HepG2 (cell line): ENCODE results near the gene DDX17. TPM values are rescaled to one million over a fixed set of nuclear protein-coding genes. Genes with fewer than 3 reads are reported as not detected.

Experiments
- ATRX ChIP-seq: sonication (generic); formaldehyde crosslinking; IDR thresholded peaks from 2 replicates; pipeline ENCODE4 v1.4.0; 2020; ENCODE audit warnings: missing genetic modification reagents, borderline replicate concordance
- BRD4 ChIP-seq: sonication (generic); formaldehyde crosslinking; IDR thresholded peaks from 2 replicates; pipeline ENCODE4 v1.4.0; 2020; ENCODE audit warnings: missing genetic modification reagents
- DMAP1 ChIP-seq: IDR thresholded peaks from 2 replicates; pipeline ENCODE4 v1.6.1; 2016
- DR1 ChIP-seq: sonication (generic); formaldehyde crosslinking; IDR thresholded peaks from 2 replicates; pipeline ENCODE4 v1.8.0; 2021; ENCODE audit warnings: mild to moderate bottlenecking, missing genetic modification reagents, inconsistent platforms
- REPIN1 ChIP-seq: sonication (generic); formaldehyde crosslinking; IDR thresholded peaks from 2 replicates; pipeline ENCODE4 v1.8.0; 2022; ENCODE audit warnings: missing genetic modification reagents, low read depth, mild to moderate bottlenecking, borderline replicate concordance
- RXRA ChIP-seq: sonication (generic); formaldehyde crosslinking; IDR thresholded peaks from 2 replicates; pipeline ENCODE4 v1.5.1; 2020; ENCODE audit warnings: missing genetic modification reagents
- SNAI1 ChIP-seq: sonication (generic); formaldehyde crosslinking; IDR thresholded peaks from 2 replicates; pipeline ENCODE4 v1.5.0; 2020; ENCODE audit warnings: mild to moderate bottlenecking, missing genetic modification reagents, borderline replicate concordance
- SP5 ChIP-seq: IDR thresholded peaks from 2 replicates; pipeline ENCODE4 v1.6.1; 2016; ENCODE audit warnings: low read depth, borderline replicate concordance
- TAF1 ChIP-seq: sonication (generic); formaldehyde crosslinking; IDR thresholded peaks from 2 replicates; pipeline ENCODE4 v1.4.0; 2020; ENCODE audit warnings: missing genetic modification reagents
- ZFX ChIP-seq: sonication (generic); formaldehyde crosslinking; IDR thresholded peaks from 2 replicates; pipeline ENCODE4 v1.4.0; 2020; ENCODE audit warnings: mild to moderate bottlenecking, low read depth, missing genetic modification reagents, moderate library complexity
- ZIK1 ChIP-seq: sonication (generic); formaldehyde crosslinking; IDR thresholded peaks from 2 replicates; pipeline ENCODE4 v1.5.0; 2020; ENCODE audit warnings: mild to moderate bottlenecking, low read depth, missing genetic modification reagents, borderline replicate concordance
- ZNF556 ChIP-seq: sonication (generic); formaldehyde crosslinking; IDR thresholded peaks from 2 replicates; pipeline ENCODE4 v1.4.0; 2020; ENCODE audit warnings: mild to moderate bottlenecking, missing genetic modification reagents, borderline replicate concordance
- ZNF777 ChIP-seq: sonication (generic); formaldehyde crosslinking; IDR thresholded peaks from 2 replicates; pipeline ENCODE4 v1.4.0; 2020; ENCODE audit warnings: missing genetic modification reagents
- polyA plus RNA-seq, 8 experiments: library from polyadenylated mRNA; depleted of rRNA in 3 of 8; stranded (reverse) in 7 of 8; unstranded in 1 of 8; fragments of >200 nt; fragmentation: Illumina TruSeq in 4 of 8; extraction: Trizol in 4 of 8; gene quantifications; 2 replicates each; pipeline versions ENCODE4 v1.2.1 to v1.2.3, GENCODE V29; 2011 to 2016; ENCODE audit warnings: low read depth in 4 of 8, missing spikeins in 1 of 8, mixed read lengths in 1 of 8; ENCODE audit not compliant: insufficient read depth in 1 of 8
- total RNA-seq, 5 experiments: library from RNA; depleted of rRNA; stranded (reverse); fragments of >200 nt; fragmentation: Illumina TruSeq; extraction: Trizol; gene quantifications; 2 replicates each; pipeline ENCODE4 v1.2.3, GENCODE V29; 2016; ENCODE audit warnings: low read depth in 1 of 5
- TF ChIP-seq, protein P1 (sequence below): sonication (generic); formaldehyde crosslinking; IDR thresholded peaks from 2 replicates; pipeline ENCODE4 v1.4.0; 2020; ENCODE audit warnings: missing genetic modification reagents, borderline replicate concordance
- TF ChIP-seq, protein P2 (sequence below): IDR thresholded peaks from 2 replicates; pipeline ENCODE4 v1.4.0; 2020; ENCODE audit warnings: mild to moderate bottlenecking, missing genetic modification reagents
- TF ChIP-seq, protein P3 (sequence below): IDR thresholded peaks from 2 replicates; pipeline ENCODE4 v1.6.1; 2016; ENCODE audit warnings: missing compliant biosample characterization, missing genetic modification reagents, borderline replicate concordance
- TF ChIP-seq, protein P4 (sequence below): sonication (generic); formaldehyde crosslinking; IDR thresholded peaks from 2 replicates; pipeline ENCODE4 v1.4.0; 2020; ENCODE audit warnings: missing genetic modification reagents

The DDX17 gene
- total and polyA plus RNA-seq, 2 of the 13 experiments (the other 11 are each of a cell fraction or from before 2014, with no cell fraction given) = 238 to 344 TPM

DNA sequence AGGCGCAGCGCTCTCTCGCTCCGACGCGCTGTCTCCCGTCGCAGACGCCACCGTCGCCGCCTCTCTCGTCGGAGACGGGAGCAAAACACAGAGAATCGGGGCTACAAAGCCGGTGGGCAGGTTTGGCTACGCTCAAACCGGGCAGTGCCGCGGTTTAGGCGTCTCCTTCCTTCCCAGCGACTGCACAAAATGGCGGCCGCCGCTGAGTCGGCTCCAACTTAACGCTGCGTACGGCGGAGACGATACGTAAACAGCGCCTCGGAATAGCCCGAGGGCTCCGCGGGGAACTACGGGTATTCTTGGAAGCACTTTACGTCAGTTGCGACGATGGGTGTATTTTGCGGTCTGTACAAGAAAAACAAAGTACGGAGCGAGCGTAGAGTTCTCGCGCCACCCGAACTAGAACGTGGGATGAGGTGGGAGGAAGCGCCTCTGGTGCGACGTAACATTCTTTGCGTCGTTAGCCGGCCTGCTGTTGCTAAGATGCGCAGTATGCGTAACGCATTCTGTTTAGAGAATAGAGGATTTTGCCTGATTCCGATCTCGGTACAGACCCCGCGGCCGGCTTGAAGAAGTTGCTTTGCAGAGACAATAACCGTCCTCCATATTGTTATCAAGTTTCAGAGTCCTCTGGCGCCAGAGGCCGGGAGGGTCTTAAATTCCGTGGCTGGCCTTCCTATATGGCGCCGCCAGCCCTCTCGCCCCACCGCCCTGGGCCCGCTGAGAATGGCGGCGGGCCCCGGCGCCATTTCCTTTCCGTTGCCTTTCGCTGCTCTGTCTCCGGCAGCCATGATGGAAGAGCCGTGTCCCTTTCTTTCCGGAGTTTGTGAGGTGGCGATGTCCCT lies at the start of gene DDX17 (continued):
- TF ChIP-seq, protein P1, sequence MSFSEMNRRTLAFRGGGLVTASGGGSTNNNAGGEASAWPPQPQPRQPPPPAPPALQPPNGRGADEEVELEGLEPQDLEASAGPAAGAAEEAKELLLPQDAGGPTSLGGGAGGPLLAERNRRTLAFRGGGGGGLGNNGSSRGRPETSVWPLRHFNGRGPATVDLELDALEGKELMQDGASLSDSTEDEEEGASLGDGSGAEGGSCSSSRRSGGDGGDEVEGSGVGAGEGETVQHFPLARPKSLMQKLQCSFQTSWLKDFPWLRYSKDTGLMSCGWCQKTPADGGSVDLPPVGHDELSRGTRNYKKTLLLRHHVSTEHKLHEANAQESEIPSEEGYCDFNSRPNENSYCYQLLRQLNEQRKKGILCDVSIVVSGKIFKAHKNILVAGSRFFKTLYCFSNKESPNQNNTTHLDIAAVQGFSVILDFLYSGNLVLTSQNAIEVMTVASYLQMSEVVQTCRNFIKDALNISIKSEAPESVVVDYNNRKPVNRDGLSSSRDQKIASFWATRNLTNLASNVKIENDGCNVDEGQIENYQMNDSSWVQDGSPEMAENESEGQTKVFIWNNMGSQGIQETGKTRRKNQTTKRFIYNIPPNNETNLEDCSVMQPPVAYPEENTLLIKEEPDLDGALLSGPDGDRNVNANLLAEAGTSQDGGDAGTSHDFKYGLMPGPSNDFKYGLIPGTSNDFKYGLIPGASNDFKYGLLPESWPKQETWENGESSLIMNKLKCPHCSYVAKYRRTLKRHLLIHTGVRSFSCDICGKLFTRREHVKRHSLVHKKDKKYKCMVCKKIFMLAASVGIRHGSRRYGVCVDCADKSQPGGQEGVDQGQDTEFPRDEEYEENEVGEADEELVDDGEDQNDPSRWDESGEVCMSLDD (CRISPR knock-in tag) = 0 out of 2 replicates have a peak, but pooled peaks have one; percentile 19
- TF ChIP-seq DR1 (CRISPR knock-in tag) (peak; percentile 54; the same call in 1 of the 2 replicates), ZIK1 (0 out of 2 replicates have a peak, but pooled peaks have one; percentile 43), ATRX (no peak), SP5 (CRISPR knock-in tag) (no peak), SNAI1 (CRISPR knock-in tag) (peak; percentile 81), TAF1 (CRISPR knock-in tag) (peak; percentile 91), DMAP1 (CRISPR knock-in tag) (peak; percentile 90), ZNF777 (CRISPR knock-in tag) (peak; percentile 53), RXRA (CRISPR knock-in tag) (0 out of 2 replicates have a peak, but pooled peaks have one; percentile 61), BRD4 (0 out of 2 replicates have a peak, but pooled peaks have one; percentile 34), REPIN1 (CRISPR knock-in tag) (0 out of 2 replicates have a peak, but pooled peaks have one; percentile 16), ZFX (CRISPR knock-in tag) (peak; percentile 77), ZNF556 (no peak)
- TF ChIP-seq, protein P2, sequence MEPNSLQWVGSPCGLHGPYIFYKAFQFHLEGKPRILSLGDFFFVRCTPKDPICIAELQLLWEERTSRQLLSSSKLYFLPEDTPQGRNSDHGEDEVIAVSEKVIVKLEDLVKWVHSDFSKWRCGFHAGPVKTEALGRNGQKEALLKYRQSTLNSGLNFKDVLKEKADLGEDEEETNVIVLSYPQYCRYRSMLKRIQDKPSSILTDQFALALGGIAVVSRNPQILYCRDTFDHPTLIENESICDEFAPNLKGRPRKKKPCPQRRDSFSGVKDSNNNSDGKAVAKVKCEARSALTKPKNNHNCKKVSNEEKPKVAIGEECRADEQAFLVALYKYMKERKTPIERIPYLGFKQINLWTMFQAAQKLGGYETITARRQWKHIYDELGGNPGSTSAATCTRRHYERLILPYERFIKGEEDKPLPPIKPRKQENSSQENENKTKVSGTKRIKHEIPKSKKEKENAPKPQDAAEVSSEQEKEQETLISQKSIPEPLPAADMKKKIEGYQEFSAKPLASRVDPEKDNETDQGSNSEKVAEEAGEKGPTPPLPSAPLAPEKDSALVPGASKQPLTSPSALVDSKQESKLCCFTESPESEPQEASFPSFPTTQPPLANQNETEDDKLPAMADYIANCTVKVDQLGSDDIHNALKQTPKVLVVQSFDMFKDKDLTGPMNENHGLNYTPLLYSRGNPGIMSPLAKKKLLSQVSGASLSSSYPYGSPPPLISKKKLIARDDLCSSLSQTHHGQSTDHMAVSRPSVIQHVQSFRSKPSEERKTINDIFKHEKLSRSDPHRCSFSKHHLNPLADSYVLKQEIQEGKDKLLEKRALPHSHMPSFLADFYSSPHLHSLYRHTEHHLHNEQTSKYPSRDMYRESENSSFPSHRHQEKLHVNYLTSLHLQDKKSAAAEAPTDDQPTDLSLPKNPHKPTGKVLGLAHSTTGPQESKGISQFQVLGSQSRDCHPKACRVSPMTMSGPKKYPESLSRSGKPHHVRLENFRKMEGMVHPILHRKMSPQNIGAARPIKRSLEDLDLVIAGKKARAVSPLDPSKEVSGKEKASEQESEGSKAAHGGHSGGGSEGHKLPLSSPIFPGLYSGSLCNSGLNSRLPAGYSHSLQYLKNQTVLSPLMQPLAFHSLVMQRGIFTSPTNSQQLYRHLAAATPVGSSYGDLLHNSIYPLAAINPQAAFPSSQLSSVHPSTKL (CRISPR knock-in tag) = peak; percentile 2; the same call in 1 of the 2 replicates
- TF ChIP-seq, protein P3, sequence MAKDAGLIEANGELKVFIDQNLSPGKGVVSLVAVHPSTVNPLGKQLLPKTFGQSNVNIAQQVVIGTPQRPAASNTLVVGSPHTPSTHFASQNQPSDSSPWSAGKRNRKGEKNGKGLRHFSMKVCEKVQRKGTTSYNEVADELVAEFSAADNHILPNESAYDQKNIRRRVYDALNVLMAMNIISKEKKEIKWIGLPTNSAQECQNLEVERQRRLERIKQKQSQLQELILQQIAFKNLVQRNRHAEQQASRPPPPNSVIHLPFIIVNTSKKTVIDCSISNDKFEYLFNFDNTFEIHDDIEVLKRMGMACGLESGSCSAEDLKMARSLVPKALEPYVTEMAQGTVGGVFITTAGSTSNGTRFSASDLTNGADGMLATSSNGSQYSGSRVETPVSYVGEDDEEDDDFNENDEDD (CRISPR knock-in tag) = no peak
- TF ChIP-seq, protein P4, sequence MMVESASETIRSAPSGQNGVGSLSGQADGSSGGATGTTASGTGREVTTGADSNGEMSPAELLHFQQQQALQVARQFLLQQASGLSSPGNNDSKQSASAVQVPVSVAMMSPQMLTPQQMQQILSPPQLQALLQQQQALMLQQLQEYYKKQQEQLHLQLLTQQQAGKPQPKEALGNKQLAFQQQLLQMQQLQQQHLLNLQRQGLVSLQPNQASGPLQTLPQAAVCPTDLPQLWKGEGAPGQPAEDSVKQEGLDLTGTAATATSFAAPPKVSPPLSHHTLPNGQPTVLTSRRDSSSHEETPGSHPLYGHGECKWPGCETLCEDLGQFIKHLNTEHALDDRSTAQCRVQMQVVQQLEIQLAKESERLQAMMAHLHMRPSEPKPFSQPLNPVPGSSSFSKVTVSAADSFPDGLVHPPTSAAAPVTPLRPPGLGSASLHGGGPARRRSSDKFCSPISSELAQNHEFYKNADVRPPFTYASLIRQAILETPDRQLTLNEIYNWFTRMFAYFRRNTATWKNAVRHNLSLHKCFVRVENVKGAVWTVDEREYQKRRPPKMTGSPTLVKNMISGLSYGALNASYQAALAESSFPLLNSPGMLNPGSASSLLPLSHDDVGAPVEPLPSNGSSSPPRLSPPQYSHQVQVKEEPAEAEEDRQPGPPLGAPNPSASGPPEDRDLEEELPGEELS = 0 out of 2 replicates have a peak, but pooled peaks have one; percentile 18
